Endothelial cell of umbilical vein (primary cell): ENCODE measurements around the gene MATK. TPM values are rescaled to one million over a fixed set of nuclear protein-coding genes. Genes with fewer than 3 reads are reported as not detected.

Source experiments
- BruUV-seq: library from RNA; stranded (reverse); fragments of 400-500 nt; replicated peaks from 2 replicates; lab custom pipeline; 2021; lab: Mats Ljungman, UMichigan
- CTCF ChIA-PET: fragments of 300-600, 350-600 bp; sonication (Branson Sonifier 250); formaldehyde crosslinking; loops from one replicate; lab custom pipeline; 2021; ENCODE audit warnings: antibody characterized with exemption, inconsistent platforms; lab: Charles Lee
- POLR2A ChIA-PET: fragments of 300-600, 350-600 bp; sonication (Branson Sonifier 250); formaldehyde crosslinking; loops from one replicate; lab custom pipeline; 2021; ENCODE audit warnings: antibody characterized with exemption, inconsistent platforms; lab: Charles Lee
- DNase-seq: peaks from one replicate; pipeline ENCODE4 v3.0.0-alpha.2; 2011; ENCODE audit warnings: low read depth, low spot score
- FAIRE-seq: peaks from 2 replicates; lab custom pipeline; 2011; peaks lifted over from hg19 to GRCh38; lab: Jason Lieb, UNC
- H2AFZ ChIP-seq: 2 replicates; pipeline ENCODE4 v1.6.0; 2012; ENCODE audit warnings: low read depth, low read length, control low read depth, inconsistent platforms
- H3K27ac ChIP-seq: 2 replicates; pipeline ENCODE4 v1.5.1; 2011; ENCODE audit warnings: low read depth, mild to moderate bottlenecking, control low read depth, low read length, moderate library complexity; ENCODE audit not compliant: insufficient read depth
- H3K27me3 ChIP-seq, 2 experiments: 2 replicates each; pipeline versions ENCODE4 v1.6.0 to v1.6.1; 2011; ENCODE audit warnings: low read length in 2 of 2, mixed read lengths in 1 of 2; ENCODE audit not compliant: control insufficient read depth in 2 of 2, insufficient read depth in 2 of 2
- H3K36me3 ChIP-seq, 2 experiments: 2 replicates in 1 of 2; 3 replicates in 1 of 2; pipeline ENCODE4 v1.5.1; 2011; ENCODE audit warnings: low read length in 2 of 2, mild to moderate bottlenecking in 1 of 2, moderate library complexity in 1 of 2; ENCODE audit not compliant: control insufficient read depth in 2 of 2, insufficient read depth in 2 of 2; ENCODE audit errors: extremely low read depth in 1 of 2
- H3K4me1 ChIP-seq: 3 replicates; pipeline ENCODE4 v1.5.1; 2011; ENCODE audit warnings: mild to moderate bottlenecking, low read length; ENCODE audit not compliant: control insufficient read depth, insufficient read depth; ENCODE audit errors: extremely low read depth
- H3K4me2 ChIP-seq: 2 replicates; pipeline ENCODE4 v1.6.1; 2011; ENCODE audit warnings: low read length, control low read depth, mixed read lengths; ENCODE audit not compliant: insufficient read depth
- H3K4me3 ChIP-seq, 3 experiments: fragments of 200-600 bp in 1 of 3; sonication (generic), shearing (Covaris generic) in 1 of 3; replicated peaks in 1 of 3; 2 replicates each; pipeline ENCODE4 v1.5.1; 2011 to 2016; ENCODE audit warnings: control low read depth in 3 of 3, low read length in 3 of 3, mild to moderate bottlenecking in 2 of 3, inconsistent platforms in 1 of 3, low read depth in 1 of 3, moderate library complexity in 1 of 3; ENCODE audit not compliant: insufficient read depth in 1 of 3
- H3K79me2 ChIP-seq: 2 replicates; pipeline ENCODE4 v1.6.0; 2012; ENCODE audit warnings: low read length, inconsistent platforms; ENCODE audit not compliant: control insufficient read depth, insufficient read depth
- H3K9ac ChIP-seq: replicated peaks from 2 replicates; pipeline ENCODE3; 2011; ENCODE audit warnings: low read length, control low read depth; ENCODE audit not compliant: insufficient read depth; ENCODE audit errors: extremely low read depth
- H3K9me1 ChIP-seq: replicated peaks from 3 replicates; pipeline ENCODE4 v1.6.0; 2011; ENCODE audit warnings: mild to moderate bottlenecking, low read length; ENCODE audit not compliant: control insufficient read depth, insufficient read depth; ENCODE audit errors: extremely low read depth
- H3K9me3 ChIP-seq: replicated peaks from 2 replicates; pipeline ENCODE4 v1.5.1; 2012; ENCODE audit warnings: low read length, inconsistent platforms; ENCODE audit not compliant: control insufficient read depth, insufficient read depth
- H4K20me1 ChIP-seq: replicated peaks from 2 replicates; pipeline ENCODE3; 2011; ENCODE audit warnings: mild to moderate bottlenecking, low read length; ENCODE audit not compliant: control insufficient read depth, insufficient read depth; ENCODE audit errors: extremely low read depth
- CTCF ChIP-seq, 2 donors: IDR thresholded peaks; 1 replicate in 1 of 2; 2 replicates in 1 of 2; pipeline ENCODE4 v1.5.1; 2011; ENCODE audit warnings: low read length in 2 of 2, mild to moderate bottlenecking in 2 of 2, moderate library complexity in 2 of 2, control low read depth in 1 of 2, inconsistent platforms in 1 of 2, low read depth in 1 of 2; ENCODE audit not compliant: insufficient read depth in 1 of 2; ENCODE audit errors: extremely low read depth in 1 of 2
- EZH2 ChIP-seq: IDR thresholded peaks from 2 replicates; pipeline ENCODE4 v1.6.1; 2012; ENCODE audit warnings: borderline replicate concordance, low read depth, mild to moderate bottlenecking, moderate library complexity, low read length, inconsistent platforms; ENCODE audit not compliant: severe bottlenecking
- FOS ChIP-seq: IDR thresholded peaks from 2 replicates; pipeline ENCODE4 v1.6.1; 2011; ENCODE audit warnings: mild to moderate bottlenecking, low read length, moderate library complexity, borderline replicate concordance; ENCODE audit not compliant: insufficient read depth
- GATA2 ChIP-seq: IDR thresholded peaks from 2 replicates; pipeline ENCODE4 v1.7.0; 2011; ENCODE audit warnings: low read depth, mild to moderate bottlenecking, moderate library complexity, mixed read lengths, low read length; ENCODE audit not compliant: insufficient read length, insufficient read depth
- MYC ChIP-seq: IDR thresholded peaks from one replicate; pipeline ENCODE4 v1.6.1; 2011; ENCODE audit warnings: mild to moderate bottlenecking, low read depth, low read length
- POLR2A ChIP-seq: IDR thresholded peaks from 2 replicates; pipeline ENCODE4 v1.6.1; 2012; ENCODE audit warnings: low read depth, mild to moderate bottlenecking, control low read depth, low read length
- POLR2AphosphoS5 ChIP-seq: IDR thresholded peaks from 2 replicates; pipeline ENCODE4 v1.6.1; 2012; ENCODE audit warnings: low read depth, mild to moderate bottlenecking, control low read depth, low read length, moderate library complexity; ENCODE audit not compliant: insufficient read depth
- dilution Hi-C: fragments of 300-500 bp; cut with MboI; formaldehyde crosslinking; loops from one replicate; pipeline ENCODE4 v1.15.0; 2019; ENCODE audit warnings: low sequenced_read_pairs; ENCODE audit not compliant: extremely low pct_ligation_motif_present
- intact Hi-C: fragments of 100-400 bp; cut with micrococcal nuclease; formaldehyde crosslinking; loops from one replicate; pipeline ENCODE4 v1.10.0; 2022
- polyA plus RNA-seq, 4 experiments: library from polyadenylated mRNA; depleted of rRNA in 3 of 4; stranded (reverse) in 3 of 4; unstranded in 1 of 4; fragments of >200 nt; gene quantifications; 2 replicates each; pipeline versions ENCODE4 v1.2.1 to v1.2.3, GENCODE V29; 2011 to 2012; ENCODE audit warnings: missing spikeins in 1 of 4
- total RNA-seq: library from RNA; stranded (reverse); gene quantifications from 2 replicates; pipeline ENCODE4 v1.2.3, GENCODE V29; 2021

MATK gene
- total and polyA plus RNA-seq, 2 donors (not counting 3 experiments of a cell fraction or from before 2014, with no cell fraction given), result not detected

- Histone ChIP-seq H3K27ac (peak within 1 kb of the TSS; percentile 92), H3K36me3 (peaks cover 0 to 7% of the 10 kb centered on the region in 2 experiments), H2AFZ (peak within 1 kb of the TSS; percentile 99), H3K4me1 (peaks cover 11% of the 10 kb centered on the region), H3K79me2 (peaks cover 23% of the 10 kb centered on the region), H4K20me1 (no peaks in the 10 kb centered on the region), H3K9me3 (no peaks in the 10 kb centered on the region), H3K27me3 (no peaks in the 10 kb centered on the region), H3K9me1 (no peaks in the 10 kb centered on the region), H3K4me2 (peak within 1 kb of the TSS; percentile 63), H3K9ac (peak within 1 kb of the TSS; percentile 95), H3K4me3 (peak within 1 kb of the TSS; percentile 64 to 93 (median 83))
- ChIA-PET POLR2A (interaction anchor here (0.6 to 1.3 kb wide), 2 partner anchors 64 to 224 kb away, joined by 3 read pairs; partner anchors contain the start of gene EEF2), CTCF (interaction anchor here (3.6 kb wide), 1 partner anchor 61 kb away, joined by 19 read pairs; no protein-coding TSS in a partner anchor)
- DNase-seq, result peak; percentile 94
- intact Hi-C loops, result loop anchor here (2.0 kb wide), 1 partner anchor 207 kb away; no protein-coding TSS in a partner anchor
- BruUV-seq, result no TSS peak
- TF ChIP-seq GATA2 (no peak), POLR2A (peak; percentile 88), FOS (no peak), MYC (no peak), EZH2 (no peak), POLR2AphosphoS5 (peak; percentile 87), CTCF (IDR thresholded peaks at IDR 0.05; ENCODE audit: extremely low read depth in 1 of 2, insufficient read depth in 1 of 2, low read depth in 1 of 2, low read length in 2 of 2) (peak; percentile 79)
- dilution Hi-C loops, result no loop called here
- FAIRE-seq, result peak; percentile 93
These were observed 24.6 kb downstream of the MATK start, which contains the start of gene APBA3 for GRCh38 chr19:3761382-3762129. TSS of gene APBA3 (minus strand) at chr19:3761692. CDS start at chr19:3760264, 1,428 bp downstream.
